Measurements from ENCODE around the gene DPM3. TPM values are rescaled to one million over a fixed set of nuclear protein-coding genes. Genes with fewer than 3 reads are reported as not detected.
"Not testable (repeated sequence)": the region's sequence is repeated elsewhere in the genome, so short reads cannot be mapped to it uniquely, and the experiment has no call there.

The DPM3 gene
- total RNA-seq, 6 experiments from 2014 or later = 66.2 to 110 (median 86.2) TPM

DNA sequence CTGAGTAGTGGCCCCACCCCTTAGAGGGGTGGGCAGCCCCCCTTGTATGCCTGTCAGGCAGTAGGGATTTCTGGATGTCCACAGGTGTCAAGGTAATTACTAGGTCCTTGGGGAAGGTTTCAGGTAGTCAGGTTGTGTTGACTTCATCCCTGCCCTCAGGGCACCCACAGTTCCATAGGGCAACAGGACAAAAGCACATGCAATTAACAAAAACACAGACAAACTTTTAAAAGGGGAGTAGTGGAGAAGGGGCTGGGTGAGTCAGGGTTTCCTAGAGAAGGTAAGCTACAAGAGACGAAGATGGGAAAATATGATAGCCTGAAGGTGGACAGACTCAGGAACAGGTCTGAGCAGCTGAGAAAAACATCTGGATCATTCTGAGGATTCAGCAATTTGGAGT is 18.7 kb upstream of the DPM3 start:
- no peak for TF ChIP-seq CTCF (IDR thresholded peaks at IDR 0.05)
- no peaks in the 10 kb centered on the region for H3K4me1 Mint-ChIP-seq (ENCODE audit: low read depth)
- no peak overlapping the region for H3K27ac Mint-ChIP-seq
- no peak for DNase-seq
- H3K27me3 Mint-ChIP-seq (ENCODE audit: insufficient read depth) = peaks cover 19% of the 10 kb centered on the region
- no peak overlapping the region for H3K4me3 Mint-ChIP-seq
- H3K36me3 Mint-ChIP-seq (ENCODE audit: low read depth) = no peaks in the 10 kb centered on the region
- H3K9me3 Mint-ChIP-seq = no peaks in the 10 kb centered on the region

DNA sequence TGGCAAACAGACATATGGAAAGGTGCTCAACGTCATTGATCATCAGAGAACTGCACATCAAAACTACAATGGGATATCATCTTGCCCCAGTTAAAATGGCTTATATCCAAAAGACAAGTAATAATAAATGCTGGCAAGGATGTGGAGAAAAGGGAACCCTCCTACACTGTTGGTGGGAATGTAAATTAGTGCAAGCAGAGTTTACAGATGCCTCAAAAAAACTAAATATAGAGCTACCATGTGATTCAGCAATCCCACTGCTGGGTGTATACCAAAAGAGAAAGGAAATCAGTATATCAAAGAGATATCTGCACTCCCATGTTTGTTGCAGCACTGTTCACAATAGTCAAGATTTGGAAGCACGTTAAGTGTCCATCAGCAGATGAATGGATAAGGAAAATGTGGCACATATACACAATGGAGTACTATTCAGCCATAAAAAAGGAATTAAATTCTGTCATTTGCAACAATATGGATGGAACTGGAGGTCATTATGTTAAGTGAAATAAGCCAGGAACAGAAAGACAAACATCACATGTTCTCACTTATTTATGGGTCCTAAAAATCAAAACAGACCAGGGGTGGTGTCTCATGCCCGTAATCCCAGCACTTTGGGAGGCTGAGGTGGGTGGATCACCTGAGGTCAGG is 15.8 kb upstream of the DPM3 start:
- not testable (repeated sequence) for H3K27ac Mint-ChIP-seq; H3K4me3 Mint-ChIP-seq; H3K9me3 Mint-ChIP-seq; H3K4me1 Mint-ChIP-seq (ENCODE audit: low read depth); DNase-seq; H3K36me3 Mint-ChIP-seq (ENCODE audit: low read depth)
- H3K27me3 Mint-ChIP-seq (ENCODE audit: insufficient read depth) = peaks cover 18% of the 10 kb centered on the region

GRCh38 chr1:155145491-155145890 is 5.2 kb upstream of the DPM3 start:
- H3K4me3 Mint-ChIP-seq = no peak overlapping the region
- H3K27me3 Mint-ChIP-seq (ENCODE audit: insufficient read depth) = peaks cover 32% of the 10 kb centered on the region
- no peak overlapping the region for H3K27ac Mint-ChIP-seq
- DNase-seq = no peak
- no peaks in the 10 kb centered on the region for H3K36me3 Mint-ChIP-seq (ENCODE audit: low read depth)
- peak; percentile 30; the same call in 1 of the 2 replicates for TF ChIP-seq CTCF (IDR thresholded peaks at IDR 0.05)
- no peaks in the 10 kb centered on the region for H3K4me1 Mint-ChIP-seq (ENCODE audit: low read depth)
- H3K9me3 Mint-ChIP-seq = no peaks in the 10 kb centered on the region

- TF ChIP-seq CTCF (IDR thresholded peaks at IDR 0.05) = no peak
- DNase-seq = no peak
- H3K4me3 Mint-ChIP-seq = no peak overlapping the region
- peaks cover 13% of the 10 kb centered on the region for H3K27me3 Mint-ChIP-seq (ENCODE audit: insufficient read depth)
- no peak overlapping the region for H3K27ac Mint-ChIP-seq
- H3K4me1 Mint-ChIP-seq (ENCODE audit: low read depth) = peaks cover 23% of the 10 kb centered on the region
- H3K9me3 Mint-ChIP-seq = no peaks in the 10 kb centered on the region
- H3K36me3 Mint-ChIP-seq (ENCODE audit: low read depth) = peaks cover 14% of the 10 kb centered on the region
Measured at GRCh38 chr1:155141749-155142148, 1.4 kb upstream of the DPM3 start.

DNA sequence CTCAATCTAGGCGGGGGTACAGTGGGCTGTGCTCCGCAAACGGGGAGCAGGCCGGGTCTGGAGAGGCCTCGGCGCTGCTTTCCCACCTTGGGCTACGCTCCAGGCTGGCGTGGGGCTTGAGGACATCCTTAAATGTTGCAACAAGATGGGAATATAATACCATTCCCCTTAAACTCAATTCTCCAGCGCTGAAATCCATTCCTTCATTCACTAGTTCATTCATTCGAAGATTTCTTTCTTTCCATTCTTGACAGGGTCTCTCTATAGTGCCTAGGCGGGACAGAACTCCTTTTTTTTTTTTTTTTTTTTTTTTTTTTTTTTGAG is 261 bp upstream of the DPM3 start:
- no peak for TF ChIP-seq CTCF (IDR thresholded peaks at IDR 0.05)
- Mint-ChIP-seq H3K4me1 (ENCODE audit: low read depth) (peaks cover 25% of the 10 kb centered on the region), H3K27ac (peak overlapping the region; percentile 89), H3K36me3 (ENCODE audit: low read depth) (peaks cover 14% of the 10 kb centered on the region), H3K4me3 (peak overlapping the region; percentile 98), H3K9me3 (no peaks in the 10 kb centered on the region), H3K27me3 (ENCODE audit: insufficient read depth) (peaks cover 9% of the 10 kb centered on the region)
- no peak for DNase-seq

DNA sequence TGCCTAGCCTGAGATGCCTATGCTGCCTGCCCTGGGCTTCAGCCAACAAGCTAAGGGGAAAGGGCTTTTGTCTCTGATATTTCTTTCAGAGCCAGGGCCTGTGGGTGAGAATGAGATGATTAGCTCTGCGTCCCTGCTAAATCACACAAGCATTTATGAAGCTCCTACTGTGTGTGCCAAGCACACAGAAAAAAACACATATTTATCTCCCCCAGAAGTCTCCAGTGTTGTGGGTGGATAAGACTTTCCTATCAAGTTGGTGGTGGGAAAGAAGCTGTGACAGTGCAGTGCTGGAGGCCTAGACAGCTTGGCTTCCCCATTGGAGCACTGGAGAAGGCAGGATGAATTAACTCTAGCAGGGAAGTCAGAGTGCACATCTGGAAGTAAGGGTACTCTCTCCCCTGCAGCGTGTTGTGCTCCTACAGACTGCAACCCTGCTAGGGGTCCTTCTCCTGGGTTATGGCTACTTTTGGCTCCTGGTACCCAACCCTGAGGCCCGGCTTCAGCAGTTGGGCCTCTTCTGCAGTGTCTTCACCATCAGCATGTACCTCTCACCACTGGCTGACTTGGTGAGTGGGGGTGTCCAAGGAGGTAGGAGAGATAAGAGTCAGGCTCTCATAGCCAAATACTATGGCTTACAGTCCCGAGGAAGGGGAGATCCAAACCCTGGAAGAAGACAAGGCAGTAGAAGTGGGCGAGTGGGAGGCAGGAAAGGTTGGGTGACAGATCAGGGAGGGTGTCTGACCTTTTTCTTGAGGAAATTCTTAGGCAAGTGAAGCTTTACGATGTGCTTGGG is 3.0 kb downstream of the DPM3 start:
- TF ChIP-seq CTCF (IDR thresholded peaks at IDR 0.05) = no peak
- peaks cover 14% of the 10 kb centered on the region for H3K36me3 Mint-ChIP-seq (ENCODE audit: low read depth)
- H3K4me3 Mint-ChIP-seq = peak overlapping the region; percentile 95
- DNase-seq = no peak
- H3K9me3 Mint-ChIP-seq = no peaks in the 10 kb centered on the region
- H3K27me3 Mint-ChIP-seq (ENCODE audit: insufficient read depth) = peaks cover 7% of the 10 kb centered on the region; the same call in 1 of the 2 replicates
- H3K4me1 Mint-ChIP-seq (ENCODE audit: low read depth) = peaks cover 36% of the 10 kb centered on the region
- peak overlapping the region; percentile 99 for H3K27ac Mint-ChIP-seq

Data from HFFc6 (cell line).